Suprapubic skin (tissue), 4 donors: Measurements from ENCODE around the gene NACAD.

Experiments
- CTCF ChIP-seq, 2 donors: fragments of 200-600 bp in 1 of 2; fragments of 450-650 bp in 1 of 2; sonication (generic) in 1 of 2; IDR thresholded peaks; one replicate each; pipeline ENCODE4 v1.5.1; 2016 to 2019; ENCODE audit warnings: antibody characterized with exemption in 2 of 2, mild to moderate bottlenecking in 1 of 2, moderate library complexity in 1 of 2
- EP300 ChIP-seq: sonication (generic); formaldehyde crosslinking; IDR thresholded peaks from one replicate; pipeline ENCODE4 v1.6.1; 2017; ENCODE audit warnings: antibody characterized with exemption
- POLR2AphosphoS5 ChIP-seq, 3 donors: sonication (generic); formaldehyde crosslinking; IDR thresholded peaks; one replicate each; pipeline ENCODE4 v1.6.1; 2017; ENCODE audit warnings: antibody characterized with exemption in 3 of 3

- no peak for TF ChIP-seq EP300
- no peak for TF ChIP-seq CTCF (IDR thresholded peaks at IDR 0.05)
- TF ChIP-seq POLR2AphosphoS5 (IDR thresholded peaks at IDR 0.05), result no peak
These were observed 27.3 kb upstream of the NACAD start for GRCh38 chr7:45116048-45116447.
